NB4 (cell line): ENCODE results near the gene MTMR2.

Experiments used
- DNase-seq: peaks from one replicate; pipeline ENCODE4 v3.0.0; 2010; ENCODE audit warnings: low read depth
- H3K4me3 ChIP-seq: one replicate; pipeline ENCODE4 v1.5.1; 2011; ENCODE audit warnings: mild to moderate bottlenecking, low read depth, low read length, moderate library complexity
- MAX ChIP-seq: IDR thresholded peaks from 2 replicates; pipeline ENCODE4 v1.6.1; 2011; ENCODE audit warnings: low read depth, low read length
- MYC ChIP-seq: IDR thresholded peaks from 2 replicates; pipeline ENCODE4 v1.6.1; 2011; ENCODE audit warnings: low read depth, low read length
- POLR2A ChIP-seq: IDR thresholded peaks from 2 replicates; pipeline ENCODE4 v1.6.1; 2011; ENCODE audit warnings: mild to moderate bottlenecking; ENCODE audit not compliant: insufficient read length; ENCODE audit errors: extremely low read depth
- TF ChIP-seq, protein P1 (sequence below): IDR thresholded peaks from one replicate; pipeline ENCODE4 v1.5.1; 2012; ENCODE audit warnings: low read depth, low read length

MTMR2 gene

GRCh38 chr11:95891423-95892170 is 32.3 kb downstream of the MTMR2 start:
- no peak overlapping the region for H3K4me3 ChIP-seq
- no peak for TF ChIP-seq POLR2A
- TF ChIP-seq, protein P1, sequence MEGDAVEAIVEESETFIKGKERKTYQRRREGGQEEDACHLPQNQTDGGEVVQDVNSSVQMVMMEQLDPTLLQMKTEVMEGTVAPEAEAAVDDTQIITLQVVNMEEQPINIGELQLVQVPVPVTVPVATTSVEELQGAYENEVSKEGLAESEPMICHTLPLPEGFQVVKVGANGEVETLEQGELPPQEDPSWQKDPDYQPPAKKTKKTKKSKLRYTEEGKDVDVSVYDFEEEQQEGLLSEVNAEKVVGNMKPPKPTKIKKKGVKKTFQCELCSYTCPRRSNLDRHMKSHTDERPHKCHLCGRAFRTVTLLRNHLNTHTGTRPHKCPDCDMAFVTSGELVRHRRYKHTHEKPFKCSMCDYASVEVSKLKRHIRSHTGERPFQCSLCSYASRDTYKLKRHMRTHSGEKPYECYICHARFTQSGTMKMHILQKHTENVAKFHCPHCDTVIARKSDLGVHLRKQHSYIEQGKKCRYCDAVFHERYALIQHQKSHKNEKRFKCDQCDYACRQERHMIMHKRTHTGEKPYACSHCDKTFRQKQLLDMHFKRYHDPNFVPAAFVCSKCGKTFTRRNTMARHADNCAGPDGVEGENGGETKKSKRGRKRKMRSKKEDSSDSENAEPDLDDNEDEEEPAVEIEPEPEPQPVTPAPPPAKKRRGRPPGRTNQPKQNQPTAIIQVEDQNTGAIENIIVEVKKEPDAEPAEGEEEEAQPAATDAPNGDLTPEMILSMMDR, result no peak
- TF ChIP-seq MYC, result no peak
- DNase-seq, result no peak

GRCh38 chr11:95888852-95889251 is 35.1 kb downstream of the MTMR2 start:
- DNase-seq, result no peak
- TF ChIP-seq MAX (no peak), POLR2A (no peak), MYC (no peak)
- TF ChIP-seq, protein P1, result no peak
- no peak overlapping the region for H3K4me3 ChIP-seq

DNA sequence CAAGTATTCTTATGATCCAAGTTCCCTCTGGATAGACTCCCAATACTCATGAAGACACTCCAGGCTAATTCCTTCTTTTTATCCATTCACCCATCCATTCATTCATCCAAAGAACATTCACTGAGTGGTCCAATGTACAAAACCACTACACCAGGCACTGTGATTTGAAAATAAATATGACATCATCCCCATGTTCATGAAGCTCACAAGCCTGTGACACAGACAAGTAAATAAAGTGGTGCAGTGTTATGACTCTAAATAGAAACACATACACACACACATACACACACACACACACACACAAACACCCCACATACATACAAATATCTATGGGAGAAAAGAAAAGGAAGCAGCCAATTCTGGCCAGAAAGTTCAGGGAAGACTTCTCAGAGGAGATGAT is 35.5 kb downstream of the MTMR2 start:
- TF ChIP-seq POLR2A, result no peak
- TF ChIP-seq MAX, result no peak
- TF ChIP-seq, protein P1, result no peak
- TF ChIP-seq MYC, result no peak
- no peak for DNase-seq
- no peak overlapping the region for H3K4me3 ChIP-seq

DNA sequence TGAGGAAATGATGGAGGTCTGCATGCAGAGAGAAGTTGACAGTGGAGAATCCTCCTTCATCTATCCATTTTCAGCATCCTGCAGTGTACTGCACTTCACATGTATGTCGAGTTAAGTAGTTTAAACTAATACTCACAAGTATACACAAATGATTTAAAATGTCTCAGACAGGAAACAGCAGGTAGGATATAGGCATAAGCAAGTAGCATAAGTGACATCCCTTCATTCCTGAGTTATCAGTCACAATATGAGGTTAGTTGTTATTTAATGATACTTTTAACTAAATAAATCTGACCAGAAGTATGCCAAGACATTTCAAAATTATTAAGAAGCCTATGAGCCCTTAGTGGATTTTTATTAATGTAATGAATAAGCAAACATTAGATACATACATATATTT is 37.4 kb downstream of the MTMR2 start:
- no peak for TF ChIP-seq MYC
- no peak for DNase-seq
- H3K4me3 ChIP-seq, result no peak overlapping the region

DNA sequence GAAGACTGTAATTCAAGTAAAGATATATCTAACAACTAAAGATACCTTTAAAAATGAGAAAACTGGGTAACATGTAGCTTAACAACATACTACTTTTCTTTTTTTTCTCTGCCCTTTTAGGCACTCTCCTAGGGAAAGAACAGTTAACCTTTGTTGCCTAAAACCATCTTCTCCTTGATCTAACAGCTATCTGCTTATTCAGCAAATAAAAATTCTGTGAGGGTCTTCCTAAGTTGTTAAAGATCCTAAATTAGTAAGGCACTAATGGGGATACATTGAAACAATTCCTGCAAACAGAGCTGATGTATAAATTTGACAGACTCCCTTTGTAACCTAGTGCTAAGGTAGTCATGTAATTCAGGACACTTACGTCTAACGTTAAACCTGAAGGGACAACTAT is 39.1 kb downstream of the MTMR2 start:
- no peak overlapping the region for H3K4me3 ChIP-seq
- no peak for DNase-seq
- TF ChIP-seq, protein P1, result no peak
- TF ChIP-seq MYC (no peak), MAX (no peak), POLR2A (no peak)

- TF ChIP-seq MYC, result no peak
- TF ChIP-seq, protein P1, result no peak
- no peak for TF ChIP-seq MAX
- TF ChIP-seq POLR2A, result no peak
- DNase-seq, result no peak
- H3K4me3 ChIP-seq, result no peak overlapping the region
These were observed 39.5 kb downstream of the MTMR2 start for GRCh38 chr11:95884376-95884775.
